Neural progenitor cell (in vitro differentiated cells): ENCODE data around the gene FARS2.

Experiments
- CTCF ChIP-seq: fragments of 200-600 bp; sonication (generic); IDR thresholded peaks from 2 replicates; pipeline ENCODE4 v1.5.1; 2017; ENCODE audit warnings: antibody characterized with exemption, mild to moderate bottlenecking
- EZH2 ChIP-seq: fragments of 200-600 bp; sonication (generic); IDR thresholded peaks from 2 replicates; pipeline ENCODE4 v1.6.1; 2017; ENCODE audit warnings: antibody characterized with exemption, mild to moderate bottlenecking, moderate library complexity

GRCh38 chr6:5559651-5560050 is 298.3 kb downstream of the FARS2 start:
- no peak for TF ChIP-seq EZH2
- no peak for TF ChIP-seq CTCF
